ENCODE results near the gene SACM1L. TPM values are rescaled to one million over a fixed set of nuclear protein-coding genes. Genes with fewer than 3 reads are reported as not detected.

SACM1L gene
- total and polyA plus RNA-seq, 2 of the 8 experiments (the other 6 are each of a cell fraction or from before 2014, with no cell fraction given) = 20.1 to 61.0 TPM

- no peak overlapping the region for H3K14ac ChIP-seq (ENCODE audit: insufficient read length)
- peaks cover 2 to 22% (median 12%) of the 10 kb centered on the region in 4 experiments for H3K4me1 ChIP-seq (replicated peaks in 1 of 4; ENCODE audit: control insufficient read depth in 3 of 4, insufficient read depth in 4 of 4, low read length in 3 of 4)
- peak overlapping the region; percentile 75; the same call in 1 of the 2 replicates for H2AK5ac ChIP-seq (ENCODE audit: low read depth, low read length)
- ChIA-PET POLR2A (ENCODE audit: partially characterized antibody) (interaction anchor here (1.0 to 7.7 kb wide), 5 partner anchors 10 to 190 kb away, joined by 3 to 88 read pairs (median 12); partner anchors contain the start of gene SACM1L), CTCF (ENCODE audit: partially characterized antibody) (interaction anchor here (0.6 kb wide), 1 partner anchor 208 kb away, joined by 4 read pairs; no protein-coding TSS in a partner anchor)
- peak overlapping the region; percentile 17 for H3K4ac ChIP-seq (replicated peaks; ENCODE audit: insufficient read length, low read depth, low read length)
- no peaks in the 10 kb centered on the region for H4K20me1 ChIP-seq (replicated peaks in 1 of 2; ENCODE audit: control insufficient read depth in 1 of 2, insufficient read depth in 2 of 2, low read length in 2 of 2)
- peak overlapping the region; percentile 4 for H4K5ac ChIP-seq (ENCODE audit: insufficient read length, low read depth, low read length)
- no peak overlapping the region for H3K9ac ChIP-seq (replicated peaks in 1 of 4; ENCODE audit: extremely low read depth in 1 of 4, low read depth in 3 of 4, low read length in 3 of 4)
- H3K27me3 ChIP-seq (replicated peaks in 1 of 4; ENCODE audit: control insufficient read depth in 3 of 4, extremely low read depth in 1 of 4, insufficient read depth in 3 of 4, low read length in 3 of 4) = no peaks in the 10 kb centered on the region
- peak overlapping the region; percentile 86 for H2BK5ac ChIP-seq (ENCODE audit: low read depth, low read length)
- peak overlapping the region; percentile 94; the same call in 1 of the 2 replicates for H2BK12ac ChIP-seq (ENCODE audit: low read depth, low read length)
- H2BK15ac ChIP-seq (ENCODE audit: low read length) = 0 out of 2 replicates have a peak overlapping the region, but pooled peaks have one; percentile 53
- no peak overlapping the region for H4K8ac ChIP-seq (ENCODE audit: extremely low read depth, insufficient read depth, low read length)
- H3K4me2 ChIP-seq (ENCODE audit: insufficient read depth in 1 of 2, low read depth in 2 of 2, low read length in 2 of 2) = peak overlapping the region; percentile 45 to 56; a peak in 3 of 4 replicates
- H3K9me3 ChIP-seq (ENCODE audit: insufficient read depth in 2 of 2, low read depth in 1 of 2, low read length in 1 of 2) = no peaks in the 10 kb centered on the region
- H2AFZ ChIP-seq (ENCODE audit: low read length) = no peak overlapping the region
- peak overlapping the region; percentile 72; the same call in 1 of the 2 replicates for H3K18ac ChIP-seq (ENCODE audit: extremely low read depth, low read length)
- H3K79me2 ChIP-seq (ENCODE audit: control insufficient read depth in 1 of 2, insufficient read depth in 2 of 2, low read length in 2 of 2) = peaks cover 0 to 72% of the 10 kb centered on the region in 2 experiments; a peak in 3 of 4 replicates
- H3K4me3 ChIP-seq (ENCODE audit: extremely low read depth in 1 of 4, insufficient read depth in 2 of 4, low read depth in 3 of 4, low read length in 4 of 4) = peak overlapping the region in 1 of 4 experiments; percentile 43; a peak in 1 of 8 replicates
- DNase-seq (ENCODE audit: low read depth in 1 of 2, low spot score in 2 of 2) (no peak), FAIRE-seq (no peak)
- peak overlapping the region; percentile 88; the same call in 1 of the 2 replicates for H2BK20ac ChIP-seq (ENCODE audit: low read length)
- H3K79me1 ChIP-seq (ENCODE audit: low read depth, low read length) = no peaks in the 10 kb centered on the region; the same call in 1 of the 2 replicates
- no peak overlapping the region for H3K23ac ChIP-seq (ENCODE audit: insufficient read length)
- WGBS, 2 experiments (ENCODE audit: extremely low coverage in 1 of 2, insufficient coverage in 1 of 2, insufficient read length in 1 of 2, insufficient replicate concordance in 2 of 2, low coverage in 1 of 2, low lambda C conversion rate in 2 of 2, missing lambda C conversion rate in 1 of 2) = 68% methylated on average over 6 of the region's 6 CpGs; no CpG with 5 or more reads in 1 of the 2 experiments
- no peaks in the 10 kb centered on the region for H3K23me2 ChIP-seq (ENCODE audit: low read depth, low read length)
- H3K56ac ChIP-seq (replicated peaks; ENCODE audit: insufficient read length, low read depth, low read length) = no peak overlapping the region
- H2BK120ac ChIP-seq (replicated peaks; ENCODE audit: low read depth, low read length) = peak overlapping the region; percentile 83
- H3K36me3 ChIP-seq (ENCODE audit: control insufficient read depth in 2 of 4, insufficient read depth in 4 of 4, low read length in 3 of 4) = peaks cover 0 to 19% (median 6%) of the 10 kb centered on the region in 4 experiments; a peak in 4 of 8 replicates
- peak overlapping the region; percentile 36 for H3K27ac ChIP-seq (ENCODE audit: low read depth, low read length)
- peak overlapping the region; percentile 91 for H4K91ac ChIP-seq (replicated peaks; ENCODE audit: insufficient read length, low read length)
- TF ChIP-seq RFX5 (IDR thresholded peaks at IDR 0.05; ENCODE audit: borderline replicate concordance, low read depth, low read length) (no peak), SIN3A (conservative IDR thresholded peaks at IDR 0.05 in 1 of 2, IDR thresholded peaks at IDR 0.05 in 1 of 2; ENCODE audit: low read depth in 1 of 2, low read length in 2 of 2) (no peak), POLR2AphosphoS5 (IDR thresholded peaks at IDR 0.05; ENCODE audit: low read depth, low read length) (no peak), ATF2 (IDR thresholded peaks at IDR 0.05; ENCODE audit: low read length) (0 out of 2 replicates have a peak, but pooled peaks have one; percentile 17), GTF2F1 (IDR thresholded peaks at IDR 0.05; ENCODE audit: borderline replicate concordance, low read depth, low read length) (no peak), KDM1A (IDR thresholded peaks at IDR 0.05; ENCODE audit: borderline replicate concordance, low read length) (peak; percentile 82), SUZ12 (IDR thresholded peaks at IDR 0.05; ENCODE audit: low read length) (no peak), RXRA (IDR thresholded peaks at IDR 0.05; ENCODE audit: insufficient read depth, low read depth, low read length) (no peak), EP300 (IDR thresholded peaks at IDR 0.05; ENCODE audit: borderline replicate concordance in 1 of 2, low read depth in 2 of 2, low read length in 2 of 2) (no peak)
Measured at GRCh38 chr3:45700570-45701073, 11.4 kb downstream of the SACM1L start.

All from H1 (cell line).